ENCODE results near the gene METTL23.

Gene METTL23

GRCh38 chr17:76690596-76691280 lies 35.9 kb upstream of the METTL23 start:
- TF ChIP-seq BACH2 (CRISPR knock-in tag; IDR thresholded peaks at IDR 0.05; ENCODE audit: borderline replicate concordance) (no peak), POU6F1 (CRISPR knock-in tag; IDR thresholded peaks at IDR 0.05; ENCODE audit: borderline replicate concordance, low read depth) (no peak), ARNTL (CRISPR knock-in tag; IDR thresholded peaks at IDR 0.05; ENCODE audit: borderline replicate concordance, low read depth) (no peak), CREB5 (CRISPR knock-in tag; IDR thresholded peaks at IDR 0.05; ENCODE audit: low read depth) (no peak), ISL1 (CRISPR knock-in tag; IDR thresholded peaks at IDR 0.05) (no peak), CSDC2 (CRISPR knock-in tag; IDR thresholded peaks at IDR 0.05) (no peak)
- no peak for ATAC-seq

- no peak for TF ChIP-seq OSR1 (CRISPR knock-in tag; IDR thresholded peaks at IDR 0.05)
- no peak for TF ChIP-seq CSRNP3 (CRISPR knock-in tag; IDR thresholded peaks at IDR 0.05)
- TF ChIP-seq ZNF565 (CRISPR knock-in tag; conservative IDR thresholded peaks at IDR 0.05; ENCODE audit: low read depth), result no peak
- no peak for TF ChIP-seq POU6F1 (CRISPR knock-in tag; IDR thresholded peaks at IDR 0.05; ENCODE audit: borderline replicate concordance, low read depth)
- TF ChIP-seq ZNF8 (CRISPR knock-in tag; IDR thresholded peaks at IDR 0.05), result no peak
- TF ChIP-seq ESRRG (CRISPR knock-in tag; IDR thresholded peaks at IDR 0.05), result no peak
- no peak for TF ChIP-seq PPARA (CRISPR knock-in tag; IDR thresholded peaks at IDR 0.05; ENCODE audit: borderline replicate concordance)
- TF ChIP-seq ARNTL (CRISPR knock-in tag; IDR thresholded peaks at IDR 0.05; ENCODE audit: borderline replicate concordance, low read depth), result no peak
- TF ChIP-seq ZNF70 (CRISPR knock-in tag; IDR thresholded peaks at IDR 0.05), result no peak
- TF ChIP-seq BACH2 (CRISPR knock-in tag; IDR thresholded peaks at IDR 0.05; ENCODE audit: borderline replicate concordance), result no peak
- TF ChIP-seq ZFP30 (CRISPR knock-in tag; IDR thresholded peaks at IDR 0.05), result no peak
- TF ChIP-seq ZFP3 (CRISPR knock-in tag; IDR thresholded peaks at IDR 0.05), result no peak
- no peak for TF ChIP-seq TOX (CRISPR knock-in tag; IDR thresholded peaks at IDR 0.05; ENCODE audit: borderline replicate concordance)
- ATAC-seq, result no peak
Measured at GRCh38 chr17:76691379-76692191, 35.1 kb upstream of the METTL23 start.

GRCh38 chr17:76695059-76695831 lies 31.4 kb upstream of the METTL23 start:
- ATAC-seq, result no peak
- TF ChIP-seq ZC3H10 (CRISPR knock-in tag; IDR thresholded peaks at IDR 0.05) (no peak), ARNTL (CRISPR knock-in tag; IDR thresholded peaks at IDR 0.05; ENCODE audit: borderline replicate concordance, low read depth) (no peak), TCF4 (CRISPR knock-in tag; IDR thresholded peaks at IDR 0.05; ENCODE audit: borderline replicate concordance) (no peak), ISL1 (CRISPR knock-in tag; IDR thresholded peaks at IDR 0.05) (no peak)
